Measurements from ENCODE around the gene SEMA5A. TPM values are rescaled to one million over a fixed set of nuclear protein-coding genes. Genes with fewer than 3 reads are reported as not detected.

Gene SEMA5A
- total and polyA plus RNA-seq, 7 experiments from 2014 or later = 0.25 to 0.98 (median 0.46) TPM; not detected in 1

GRCh38 chr5:9419794-9420193 is 126.1 kb downstream of the SEMA5A start:
- Histone ChIP-seq H3K27ac (ENCODE audit: low read depth, low read length) (no peak overlapping the region), H3K4me3 (ENCODE audit: low read length) (no peak overlapping the region), H3K27me3 (ENCODE audit: control insufficient read depth in 2 of 2, insufficient read depth in 2 of 2, low read length in 2 of 2) (no peaks in the 10 kb centered on the region), H3K4me1 (ENCODE audit: control insufficient read depth in 2 of 2, insufficient read depth in 2 of 2, low read length in 2 of 2) (no peaks in the 10 kb centered on the region), H3K9me3 (ENCODE audit: control insufficient read depth in 2 of 3, low read length in 3 of 3) (no peaks in the 10 kb centered on the region), H3K36me3 (ENCODE audit: control insufficient read depth in 2 of 3, insufficient read depth in 3 of 3, low read length in 3 of 3) (no peaks in the 10 kb centered on the region)
- ATAC-seq = no peak
- CTCF ChIA-PET = no interaction called here
- Mint-ChIP-seq H3K27ac (no peak overlapping the region), H3K4me3 (no peak overlapping the region), H3K36me3 (peaks cover 0 to 6% (median 0%) of the 10 kb centered on the region in 5 donors), H3K4me1 (no peaks in the 10 kb centered on the region), H3K9me3 (peaks cover 0 to 22% (median 7%) of the 10 kb centered on the region in 11 donors), H3K27me3 (no peaks in the 10 kb centered on the region)
- intact Hi-C loops (cut with micrococcal nuclease) = no loop called here
- POLR2A ChIA-PET = no interaction called here
- no peak for DNase-seq

- ATAC-seq (no peak), DNase-seq (no peak)
- CTCF ChIA-PET = interaction anchor here (0.5 kb wide), 1 partner anchor 1388 kb away, joined by 3 read pairs; no protein-coding TSS in a partner anchor
- peaks cover 0 to 6% (median 0%) of the 10 kb centered on the region in 5 donors for H3K36me3 Mint-ChIP-seq
- H3K4me3 ChIP-seq (ENCODE audit: low read length) = no peak overlapping the region
- H3K4me1 ChIP-seq (ENCODE audit: control insufficient read depth in 2 of 2, insufficient read depth in 2 of 2, low read length in 2 of 2) = no peaks in the 10 kb centered on the region
- POLR2A ChIA-PET = no interaction called here
- no peaks in the 10 kb centered on the region for H3K27me3 ChIP-seq (ENCODE audit: control insufficient read depth in 2 of 2, insufficient read depth in 2 of 2, low read length in 2 of 2)
- no peak overlapping the region for H3K27ac ChIP-seq (ENCODE audit: low read depth, low read length)
- H3K36me3 ChIP-seq (ENCODE audit: control insufficient read depth in 2 of 3, insufficient read depth in 3 of 3, low read length in 3 of 3) = no peaks in the 10 kb centered on the region
- intact Hi-C loops (cut with micrococcal nuclease) = no loop called here
- no peaks in the 10 kb centered on the region for H3K27me3 Mint-ChIP-seq
- H3K4me1 Mint-ChIP-seq = no peaks in the 10 kb centered on the region
- no peaks in the 10 kb centered on the region for H3K9me3 ChIP-seq (ENCODE audit: control insufficient read depth in 2 of 3, low read length in 3 of 3)
- H3K9me3 Mint-ChIP-seq = peaks cover 0 to 25% (median 7%) of the 10 kb centered on the region in 11 donors
- H3K4me3 Mint-ChIP-seq = no peak overlapping the region
- no peak overlapping the region for H3K27ac Mint-ChIP-seq
Observed at GRCh38 chr5:9415566-9415965, 130.3 kb downstream of the SEMA5A start.

- CTCF ChIA-PET = interaction anchor here (0.5 kb wide), 1 partner anchor 1387 kb away, joined by 3 read pairs; no protein-coding TSS in a partner anchor
- intact Hi-C loops (cut with micrococcal nuclease) = no loop called here
Observed at GRCh38 chr5:9415091-9415490, 130.8 kb downstream of the SEMA5A start.

GRCh38 chr5:9411142-9411541 is 134.7 kb downstream of the SEMA5A start:
- H3K27ac ChIP-seq (ENCODE audit: low read depth, low read length) = no peak overlapping the region
- H3K4me3 Mint-ChIP-seq = no peak overlapping the region
- peaks cover 0 to 1% (median 0%) of the 10 kb centered on the region in 7 donors for H3K4me1 Mint-ChIP-seq
- H3K36me3 ChIP-seq (ENCODE audit: control insufficient read depth in 2 of 3, insufficient read depth in 3 of 3, low read length in 3 of 3) = no peaks in the 10 kb centered on the region
- no peaks in the 10 kb centered on the region for H3K4me1 ChIP-seq (ENCODE audit: control insufficient read depth in 2 of 2, insufficient read depth in 2 of 2, low read length in 2 of 2)
- no peaks in the 10 kb centered on the region for H3K27me3 Mint-ChIP-seq
- H3K27me3 ChIP-seq (ENCODE audit: control insufficient read depth in 2 of 2, insufficient read depth in 2 of 2, low read length in 2 of 2) = no peaks in the 10 kb centered on the region
- CTCF ChIA-PET = no interaction called here
- H3K36me3 Mint-ChIP-seq = no peaks in the 10 kb centered on the region
- H3K9me3 Mint-ChIP-seq = peaks cover 0 to 21% (median 4%) of the 10 kb centered on the region in 11 donors
- H3K9me3 ChIP-seq (ENCODE audit: control insufficient read depth in 2 of 3, low read length in 3 of 3) = no peaks in the 10 kb centered on the region
- intact Hi-C loops (cut with micrococcal nuclease) = no loop called here
- ATAC-seq = no peak
- H3K27ac Mint-ChIP-seq = no peak overlapping the region
- H3K4me3 ChIP-seq (ENCODE audit: low read length) = no peak overlapping the region
- POLR2A ChIA-PET = no interaction called here
- DNase-seq = no peak

More at GRCh38 chr5:9415091-9415490, 130.8 kb downstream of the SEMA5A start:
- Histone ChIP-seq H3K4me1 (ENCODE audit: control insufficient read depth in 2 of 2, insufficient read depth in 2 of 2, low read length in 2 of 2) (no peaks in the 10 kb centered on the region), H3K9me3 (ENCODE audit: control insufficient read depth in 2 of 3, low read length in 3 of 3) (no peaks in the 10 kb centered on the region), H3K4me3 (ENCODE audit: low read length) (no peak overlapping the region), H3K36me3 (ENCODE audit: control insufficient read depth in 2 of 3, insufficient read depth in 3 of 3, low read length in 3 of 3) (no peaks in the 10 kb centered on the region), H3K27me3 (ENCODE audit: control insufficient read depth in 2 of 2, insufficient read depth in 2 of 2, low read length in 2 of 2) (no peaks in the 10 kb centered on the region), H3K27ac (ENCODE audit: low read depth, low read length) (no peak overlapping the region)
- Mint-ChIP-seq H3K9me3 (peaks cover 0 to 25% (median 7%) of the 10 kb centered on the region in 11 donors), H3K4me1 (peaks cover 0 to 1% (median 0%) of the 10 kb centered on the region in 7 donors), H3K4me3 (no peak overlapping the region), H3K27me3 (no peaks in the 10 kb centered on the region), H3K36me3 (peaks cover 0 to 6% (median 0%) of the 10 kb centered on the region in 5 donors), H3K27ac (no peak overlapping the region)
- DNase-seq (no peak), ATAC-seq (no peak)
- POLR2A ChIA-PET = no interaction called here

- no peak overlapping the region for H3K4me3 ChIP-seq (ENCODE audit: low read length)
- Mint-ChIP-seq H3K27ac (no peak overlapping the region), H3K9me3 (peaks cover 0 to 16% (median 4%) of the 10 kb centered on the region in 11 donors), H3K36me3 (no peaks in the 10 kb centered on the region), H3K27me3 (no peaks in the 10 kb centered on the region), H3K4me1 (peaks cover 0 to 1% (median 0%) of the 10 kb centered on the region in 7 donors), H3K4me3 (no peak overlapping the region)
- H3K36me3 ChIP-seq (ENCODE audit: control insufficient read depth in 2 of 3, insufficient read depth in 3 of 3, low read length in 3 of 3) = no peaks in the 10 kb centered on the region
- no peaks in the 10 kb centered on the region for H3K4me1 ChIP-seq (ENCODE audit: control insufficient read depth in 2 of 2, insufficient read depth in 2 of 2, low read length in 2 of 2)
- DNase-seq (no peak), ATAC-seq (no peak)
- ChIA-PET CTCF (no interaction called here), POLR2A (no interaction called here)
- intact Hi-C loops (cut with micrococcal nuclease) = no loop called here
- no peaks in the 10 kb centered on the region for H3K9me3 ChIP-seq (ENCODE audit: control insufficient read depth in 2 of 3, low read length in 3 of 3)
- H3K27ac ChIP-seq (ENCODE audit: low read depth, low read length) = no peak overlapping the region
- H3K27me3 ChIP-seq (ENCODE audit: control insufficient read depth in 2 of 2, insufficient read depth in 2 of 2, low read length in 2 of 2) = no peaks in the 10 kb centered on the region
Observed at GRCh38 chr5:9409413-9409960, 136.4 kb downstream of the SEMA5A start.

- POLR2A ChIA-PET = no interaction called here
- intact Hi-C loops (cut with micrococcal nuclease) = no loop called here
- Mint-ChIP-seq H3K27ac (no peak overlapping the region), H3K4me3 (no peak overlapping the region), H3K4me1 (peaks cover 0 to 1% (median 0%) of the 10 kb centered on the region in 7 donors), H3K36me3 (no peaks in the 10 kb centered on the region), H3K27me3 (no peaks in the 10 kb centered on the region), H3K9me3 (peaks cover 0 to 14% (median 4%) of the 10 kb centered on the region in 11 donors)
- H3K4me3 ChIP-seq (ENCODE audit: low read length) = no peak overlapping the region
- no peak overlapping the region for H3K27ac ChIP-seq (ENCODE audit: low read depth, low read length)
- CTCF ChIA-PET = no interaction called here
- no peaks in the 10 kb centered on the region for H3K36me3 ChIP-seq (ENCODE audit: control insufficient read depth in 2 of 3, insufficient read depth in 3 of 3, low read length in 3 of 3)
- no peaks in the 10 kb centered on the region for H3K4me1 ChIP-seq (ENCODE audit: control insufficient read depth in 2 of 2, insufficient read depth in 2 of 2, low read length in 2 of 2)
- H3K27me3 ChIP-seq (ENCODE audit: control insufficient read depth in 2 of 2, insufficient read depth in 2 of 2, low read length in 2 of 2) = no peaks in the 10 kb centered on the region
- no peak for ATAC-seq
- no peaks in the 10 kb centered on the region for H3K9me3 ChIP-seq (ENCODE audit: control insufficient read depth in 2 of 3, low read length in 3 of 3)
- DNase-seq = no peak
Observed at GRCh38 chr5:9408964-9409363, 136.9 kb downstream of the SEMA5A start.

- no peak for DNase-seq
- H3K4me3 Mint-ChIP-seq = no peak overlapping the region
- no peaks in the 10 kb centered on the region for H3K4me1 ChIP-seq (ENCODE audit: control insufficient read depth in 2 of 2, insufficient read depth in 2 of 2, low read length in 2 of 2)
- H3K9me3 ChIP-seq (ENCODE audit: control insufficient read depth in 2 of 3, low read length in 3 of 3) = no peaks in the 10 kb centered on the region
- POLR2A ChIA-PET = no interaction called here
- no peaks in the 10 kb centered on the region for H3K4me1 Mint-ChIP-seq
- intact Hi-C loops (cut with micrococcal nuclease) = no loop called here
- CTCF ChIA-PET = no interaction called here
- no peaks in the 10 kb centered on the region for H3K36me3 Mint-ChIP-seq
- H3K27me3 ChIP-seq (ENCODE audit: control insufficient read depth in 2 of 2, insufficient read depth in 2 of 2, low read length in 2 of 2) = no peaks in the 10 kb centered on the region
- H3K27me3 Mint-ChIP-seq = no peaks in the 10 kb centered on the region
- H3K9me3 Mint-ChIP-seq = peaks cover 0 to 13% (median 6%) of the 10 kb centered on the region in 11 donors
- H3K27ac ChIP-seq (ENCODE audit: low read depth, low read length) = no peak overlapping the region
- ATAC-seq = no peak
- H3K27ac Mint-ChIP-seq = no peak overlapping the region
- no peak overlapping the region for H3K4me3 ChIP-seq (ENCODE audit: low read length)
- no peaks in the 10 kb centered on the region for H3K36me3 ChIP-seq (ENCODE audit: control insufficient read depth in 2 of 3, insufficient read depth in 3 of 3, low read length in 3 of 3)
Observed at GRCh38 chr5:9405196-9405754, 140.6 kb downstream of the SEMA5A start.
